ENCODE results near the gene KLHDC7B. TPM values are rescaled to one million over a fixed set of nuclear protein-coding genes. Genes with fewer than 3 reads are reported as not detected.

KLHDC7B gene
- total and polyA plus RNA-seq, 2 of the 13 experiments (the other 11 are each of a cell fraction or from before 2014, with no cell fraction given) = 0.11 TPM; not detected in 1

- TF ChIP-seq NR2F6 (IDR thresholded peaks at IDR 0.05) (peak; percentile 82), NR2F6 (CRISPR knock-in tag; IDR thresholded peaks at IDR 0.05) (peak; percentile 73; the same call in 1 of the 2 replicates), IKZF5 (CRISPR knock-in tag; IDR thresholded peaks at IDR 0.05) (no peak), NR1H2 (CRISPR knock-in tag; IDR thresholded peaks at IDR 0.05; ENCODE audit: borderline replicate concordance, low read depth) (no peak), MIER3 (CRISPR knock-in tag; IDR thresholded peaks at IDR 0.05; ENCODE audit: borderline replicate concordance) (no peak), SRF (IDR thresholded peaks at IDR 0.05; ENCODE audit: low read depth, low read length) (no peak), THYN1 (CRISPR knock-in tag; IDR thresholded peaks at IDR 0.05; ENCODE audit: borderline replicate concordance, low read depth) (no peak), ATF3 (CRISPR knock-in tag; IDR thresholded peaks at IDR 0.05) (no peak), TBX2 (CRISPR knock-in tag; IDR thresholded peaks at IDR 0.05; ENCODE audit: borderline replicate concordance) (no peak), ARID2 (CRISPR knock-in tag; IDR thresholded peaks at IDR 0.05; ENCODE audit: borderline replicate concordance) (no peak), HNF1B (CRISPR knock-in tag; IDR thresholded peaks at IDR 0.05) (no peak), NR3C1 (CRISPR knock-in tag; IDR thresholded peaks at IDR 0.05) (no peak), TP53 (CRISPR knock-in tag; conservative IDR thresholded peaks at IDR 0.05) (no peak), HMGA1 (CRISPR knock-in tag; conservative IDR thresholded peaks at IDR 0.05) (no peak), ZNF615 (CRISPR knock-in tag; IDR thresholded peaks at IDR 0.05; ENCODE audit: borderline replicate concordance) (no peak), POGZ (CRISPR knock-in tag; IDR thresholded peaks at IDR 0.05) (0 out of 2 replicates have a peak, but pooled peaks have one; percentile 8), MED8 (CRISPR knock-in tag; IDR thresholded peaks at IDR 0.05; ENCODE audit: insufficient replicate concordance) (no peak), IRF1 (CRISPR knock-in tag; IDR thresholded peaks at IDR 0.05; ENCODE audit: low read depth) (no peak), ZNF800 (CRISPR knock-in tag; IDR thresholded peaks at IDR 0.05) (0 out of 2 replicates have a peak, but pooled peaks have one; percentile 18), NFRKB (IDR thresholded peaks at IDR 0.05) (no peak), REPIN1 (CRISPR knock-in tag; IDR thresholded peaks at IDR 0.05; ENCODE audit: borderline replicate concordance, low read depth) (no peak), USF2 (IDR thresholded peaks at IDR 0.05; ENCODE audit: low read depth, low read length) (no peak), USF2 (CRISPR knock-in tag; IDR thresholded peaks at IDR 0.05; ENCODE audit: borderline replicate concordance) (no peak), NR2F2 (IDR thresholded peaks at IDR 0.05; ENCODE audit: borderline replicate concordance, low read depth) (peak; percentile 15; the same call in 1 of the 2 replicates)
These were observed 15.2 kb upstream of the KLHDC7B start (continued) for GRCh38 chr22:50530580-50530876.
